PC-3 (cell line): ENCODE results near the gene CHST11. TPM values are rescaled to one million over a fixed set of nuclear protein-coding genes. Genes with fewer than 3 reads are reported as not detected.

Source experiments
- ATAC-seq: fragments of 200-7000 bp; cut with Tn5 transposase; 2 replicates; pipeline ENCODE4 v1.9.1; 2020; ENCODE audit warnings: mild to moderate bottlenecking, moderate library complexity
- BruUV-seq: library from RNA; stranded (reverse); fragments of 400-500 nt; replicated peaks from 2 replicates; lab custom pipeline; 2021; lab: Mats Ljungman, UMichigan
- CTCF ChIA-PET: fragments of 300-600 bp; sonication (Branson Sonifier 250); formaldehyde crosslinking; loops from one replicate; lab custom pipeline; 2022; ENCODE audit warnings: antibody characterized with exemption; lab: Charles Lee
- POLR2A ChIA-PET: fragments of 300-600 bp; sonication (Branson Sonifier 250); formaldehyde crosslinking; loops from one replicate; lab custom pipeline; 2022; ENCODE audit warnings: antibody characterized with exemption; ENCODE audit not compliant: unreplicated experiment; lab: Charles Lee
- DNase-seq: peaks from one replicate; pipeline ENCODE4 v3.0.0-alpha.2; 2015
- H2AFZ ChIP-seq: fragments of 300-600 bp; sonication (generic); 2 replicates; pipeline ENCODE4 v1.6.0; 2016; ENCODE audit warnings: antibody characterized with exemption, low read length
- H3F3A ChIP-seq: fragments of 300-600 bp; sonication (generic); one replicate; pipeline ENCODE4 v1.6.0; 2017; ENCODE audit warnings: antibody characterized with exemption, low read length, control low read depth, mild to moderate bottlenecking; ENCODE audit not compliant: unreplicated experiment
- H3K27ac ChIP-seq: fragments of 300-600 bp; sonication (generic); 2 replicates; pipeline ENCODE4 v1.5.1; 2016; ENCODE audit warnings: mild to moderate bottlenecking, low read length
- H3K27me3 ChIP-seq: fragments of 300-600 bp; sonication (generic); 2 replicates; pipeline ENCODE4 v1.6.1; 2016; ENCODE audit warnings: low read length, mixed read lengths
- H3K36me3 ChIP-seq: fragments of 300-600 bp; sonication (generic); 2 replicates; pipeline ENCODE4 v1.6.1; 2016; ENCODE audit warnings: low read depth, mixed run types, low read length, mixed read lengths
- H3K4me1 ChIP-seq: fragments of 300-600 bp; sonication (generic); 2 replicates; pipeline ENCODE4 v1.5.1; 2016; ENCODE audit warnings: low read length; ENCODE audit not compliant: insufficient read depth
- H3K4me2 ChIP-seq: fragments of 300-600 bp; sonication (generic); 2 replicates; pipeline ENCODE4 v1.6.0; 2016; ENCODE audit warnings: low read length
- H3K4me3 ChIP-seq: fragments of 300-600 bp; sonication (generic); 2 replicates; pipeline ENCODE4 v1.5.1; 2016; ENCODE audit warnings: mild to moderate bottlenecking, low read length, mixed read lengths
- H3K79me2 ChIP-seq: fragments of 300-600 bp; sonication (generic); 2 replicates; pipeline ENCODE4 v1.6.1; 2017; ENCODE audit warnings: low read length, mixed read lengths
- H3K9ac ChIP-seq: fragments of 300-600 bp; sonication (generic); 2 replicates; pipeline ENCODE4 v1.6.0; 2016; ENCODE audit warnings: mild to moderate bottlenecking, low read length
- H3K9me2 ChIP-seq: fragments of 300-600 bp; sonication (generic); replicated peaks from 2 replicates; pipeline ENCODE4 v1.6.1; 2016; ENCODE audit warnings: mixed run types, low read length, mixed read lengths
- H3K9me3 ChIP-seq: fragments of 300-600 bp; sonication (generic); 2 replicates; pipeline ENCODE4 v1.6.1; 2016; ENCODE audit warnings: low read length, mixed read lengths
- H4K20me1 ChIP-seq: fragments of 300-600 bp; sonication (generic); 2 replicates; pipeline ENCODE4 v1.6.1; 2016; ENCODE audit warnings: low read length, mixed read lengths
- EZH2 ChIP-seq: fragments of 300-600 bp; sonication (generic); IDR thresholded peaks from one replicate; pipeline ENCODE4 v1.6.1; 2017; ENCODE audit warnings: antibody characterized with exemption, mild to moderate bottlenecking, low read length; ENCODE audit not compliant: unreplicated experiment
- EZH2phosphoT487 ChIP-seq: fragments of 300-600 bp; sonication (generic); IDR thresholded peaks from 2 replicates; pipeline ENCODE4 v1.6.1; 2018; ENCODE audit warnings: mild to moderate bottlenecking, antibody characterized with exemption, low read length, borderline replicate concordance
- intact Hi-C: fragments of 100-400 bp; cut with micrococcal nuclease; formaldehyde crosslinking; loops from 2 replicates; pipeline ENCODE4 v1.9.0; 2023
- total RNA-seq: library from RNA; depleted of rRNA; stranded (reverse); fragments of >200 nt; gene quantifications from 2 replicates; pipeline ENCODE4 v1.2.3, GENCODE V29; 2014
- TF ChIP-seq, protein P1 (sequence below): fragments of 300-600 bp; sonication (generic); conservative IDR thresholded peaks from 2 replicates; pipeline ENCODE4 v1.5.1; 2017; ENCODE audit warnings: antibody characterized with exemption, low read depth, mild to moderate bottlenecking, low read length

The CHST11 gene
- total RNA-seq, 1 experiment from 2014 or later: 53.5 TPM

DNA sequence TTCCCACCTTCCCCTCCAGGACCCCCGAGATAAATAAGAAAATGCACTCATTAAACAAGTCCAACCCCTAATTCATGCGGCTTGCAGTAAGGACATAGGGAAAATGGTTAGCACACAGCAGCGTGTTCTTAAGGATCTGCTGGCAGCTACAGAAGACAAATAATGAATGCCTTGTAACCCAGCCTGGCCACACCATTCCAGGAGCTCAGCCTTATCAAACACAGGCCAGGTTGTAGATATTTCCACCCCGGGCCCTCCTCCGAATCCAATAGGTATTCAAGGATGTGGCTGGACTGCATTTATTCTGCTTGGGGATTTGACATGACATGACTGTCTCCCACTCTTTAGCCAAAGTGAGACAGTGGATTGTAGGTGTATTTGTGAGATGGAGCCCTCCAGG lies 256.2 kb downstream of the CHST11 start:
- Histone ChIP-seq H3K79me2 (no peaks in the 10 kb centered on the region), H3K4me2 (no peak overlapping the region), H3K9ac (no peak overlapping the region), H3K9me2 (no peaks in the 10 kb centered on the region), H4K20me1 (no peaks in the 10 kb centered on the region), H3K4me1 (peaks cover 5% of the 10 kb centered on the region; the same call in 1 of the 2 replicates), H3K9me3 (no peaks in the 10 kb centered on the region), H3K36me3 (no peaks in the 10 kb centered on the region), H3F3A (no peaks in the 10 kb centered on the region), H3K27me3 (no peaks in the 10 kb centered on the region), H3K4me3 (no peak overlapping the region), H3K27ac (no peak overlapping the region), H2AFZ (no peak overlapping the region)
- intact Hi-C loops: no loop called here
- DNase-seq (no peak), ATAC-seq (no peak)
- ChIA-PET POLR2A (interaction anchor here (0.6 kb wide), 1 partner anchor 602 kb away, joined by 3 read pairs; no protein-coding TSS in a partner anchor), CTCF (no interaction called here)
- TF ChIP-seq, protein P1, sequence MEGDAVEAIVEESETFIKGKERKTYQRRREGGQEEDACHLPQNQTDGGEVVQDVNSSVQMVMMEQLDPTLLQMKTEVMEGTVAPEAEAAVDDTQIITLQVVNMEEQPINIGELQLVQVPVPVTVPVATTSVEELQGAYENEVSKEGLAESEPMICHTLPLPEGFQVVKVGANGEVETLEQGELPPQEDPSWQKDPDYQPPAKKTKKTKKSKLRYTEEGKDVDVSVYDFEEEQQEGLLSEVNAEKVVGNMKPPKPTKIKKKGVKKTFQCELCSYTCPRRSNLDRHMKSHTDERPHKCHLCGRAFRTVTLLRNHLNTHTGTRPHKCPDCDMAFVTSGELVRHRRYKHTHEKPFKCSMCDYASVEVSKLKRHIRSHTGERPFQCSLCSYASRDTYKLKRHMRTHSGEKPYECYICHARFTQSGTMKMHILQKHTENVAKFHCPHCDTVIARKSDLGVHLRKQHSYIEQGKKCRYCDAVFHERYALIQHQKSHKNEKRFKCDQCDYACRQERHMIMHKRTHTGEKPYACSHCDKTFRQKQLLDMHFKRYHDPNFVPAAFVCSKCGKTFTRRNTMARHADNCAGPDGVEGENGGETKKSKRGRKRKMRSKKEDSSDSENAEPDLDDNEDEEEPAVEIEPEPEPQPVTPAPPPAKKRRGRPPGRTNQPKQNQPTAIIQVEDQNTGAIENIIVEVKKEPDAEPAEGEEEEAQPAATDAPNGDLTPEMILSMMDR: no peak
- TF ChIP-seq EZH2 (no peak), EZH2phosphoT487 (no peak)
- no TSS peak for BruUV-seq

DNA sequence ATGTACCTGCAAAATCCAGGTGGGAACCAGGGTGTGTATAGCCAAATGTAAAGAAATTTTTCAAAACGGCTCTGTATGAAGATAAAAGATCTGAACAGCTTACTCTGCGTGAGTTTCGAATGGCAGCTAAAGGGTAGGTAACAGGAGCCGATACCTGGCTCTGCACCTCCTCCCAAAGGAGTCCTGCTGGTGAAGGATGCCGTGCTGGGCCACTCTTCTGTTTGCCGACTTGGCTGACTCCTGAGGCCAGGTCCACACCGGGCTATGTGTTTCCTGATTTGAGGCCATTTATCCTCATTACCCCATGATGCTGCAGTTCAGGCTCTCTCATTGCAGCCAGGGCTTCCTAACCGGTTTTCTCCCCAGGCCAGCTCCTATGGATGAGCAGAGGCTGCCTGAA lies 256.7 kb downstream of the CHST11 start:
- POLR2A ChIA-PET: interaction anchor here (0.6 kb wide), 1 partner anchor 601 kb away, joined by 3 read pairs; no protein-coding TSS in a partner anchor
- no peaks in the 10 kb centered on the region for H3K9me2 ChIP-seq
- H3K4me2 ChIP-seq: no peak overlapping the region
- ATAC-seq (no peak), DNase-seq (no peak)
- H3K4me3 ChIP-seq: no peak overlapping the region
- TF ChIP-seq EZH2phosphoT487 (no peak), EZH2 (no peak)
- TF ChIP-seq, protein P1: no peak
- H3K79me2 ChIP-seq: no peaks in the 10 kb centered on the region
- no peaks in the 10 kb centered on the region for H4K20me1 ChIP-seq
- intact Hi-C loops: no loop called here
- H3K9me3 ChIP-seq: no peaks in the 10 kb centered on the region
- H2AFZ ChIP-seq: no peak overlapping the region
- H3K27ac ChIP-seq: no peak overlapping the region
- CTCF ChIA-PET: no interaction called here
- no TSS peak for BruUV-seq
- H3K4me1 ChIP-seq: peaks cover 5% of the 10 kb centered on the region; the same call in 1 of the 2 replicates
- no peaks in the 10 kb centered on the region for H3K36me3 ChIP-seq
- no peak overlapping the region for H3K9ac ChIP-seq
- no peaks in the 10 kb centered on the region for H3F3A ChIP-seq
- H3K27me3 ChIP-seq: no peaks in the 10 kb centered on the region

DNA sequence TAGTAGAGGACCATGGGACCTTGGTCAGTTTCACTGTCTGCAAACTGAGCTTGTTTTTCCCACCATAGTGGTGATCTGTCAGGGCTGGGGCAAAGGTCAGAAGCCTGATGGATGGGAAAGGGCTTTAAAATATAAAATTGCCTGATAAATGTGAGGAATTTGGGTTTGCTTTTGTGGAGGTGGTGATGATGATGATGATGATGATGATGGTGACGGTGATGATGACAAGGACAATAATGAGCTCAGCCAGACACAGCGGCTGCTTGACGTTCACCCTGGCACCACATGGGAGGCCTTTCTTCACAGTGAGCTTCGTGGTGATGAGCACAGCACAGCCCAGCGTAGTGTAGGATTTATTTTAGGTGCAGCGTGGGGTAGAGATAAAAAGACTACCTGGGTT lies 257.6 kb downstream of the CHST11 start:
- POLR2A ChIA-PET: interaction anchor here (0.6 kb wide), 1 partner anchor 57 kb away, joined by 4 read pairs; no protein-coding TSS in a partner anchor
- BruUV-seq: no TSS peak
- Histone ChIP-seq H3K79me2 (no peaks in the 10 kb centered on the region), H2AFZ (no peak overlapping the region), H4K20me1 (no peaks in the 10 kb centered on the region), H3K27me3 (no peaks in the 10 kb centered on the region), H3K9me2 (no peaks in the 10 kb centered on the region), H3K4me1 (peaks cover 5% of the 10 kb centered on the region; the same call in 1 of the 2 replicates), H3K9me3 (no peaks in the 10 kb centered on the region), H3K9ac (no peak overlapping the region), H3F3A (no peaks in the 10 kb centered on the region), H3K4me2 (no peak overlapping the region), H3K4me3 (no peak overlapping the region), H3K36me3 (no peaks in the 10 kb centered on the region), H3K27ac (no peak overlapping the region)
- CTCF ChIA-PET: no interaction called here
- intact Hi-C loops: no loop called here
- DNase-seq (no peak), ATAC-seq (no peak)
- TF ChIP-seq EZH2 (no peak), EZH2phosphoT487 (no peak)
- TF ChIP-seq, protein P1: no peak
